Common myeloid progenitor, CD34-positive (primary cell): ENCODE results near the gene ZNF587B.
"Not testable (repeated sequence)": the region's sequence is repeated elsewhere in the genome, so short reads cannot be mapped to it uniquely, and the experiment has no call there.

Source experiments
- CTCF ChIA-PET: fragments of 350-600 bp; sonication (Branson Sonifier 250); formaldehyde crosslinking; loops from one replicate; lab custom pipeline; 2021; ENCODE audit warnings: antibody characterized with exemption; lab: Charles Lee
- POLR2A ChIA-PET: fragments of 350-600 bp; sonication (Branson Sonifier 250); formaldehyde crosslinking; loops from one replicate; lab custom pipeline; 2021; ENCODE audit warnings: antibody characterized with exemption; lab: Charles Lee
- DNase-seq, 3 donors: peaks; one replicate each; pipeline versions ENCODE4 v3.0.0 to v3.0.0-alpha.2; 2013
- H3K27ac ChIP-seq, 2 experiments: 1 replicate in 1 of 2; 2 replicates in 1 of 2; pipeline ENCODE4 v1.7.0; 2013; ENCODE audit warnings: inconsistent platforms in 2 of 2, low read length in 2 of 2, mild to moderate bottlenecking in 2 of 2, low read depth in 1 of 2, moderate library complexity in 1 of 2; ENCODE audit not compliant: severe bottlenecking in 2 of 2, insufficient read depth in 1 of 2, poor library complexity in 1 of 2
- H3K27me3 ChIP-seq, 5 experiments: replicated peaks in 2 of 5; 1 replicate in 3 of 5; 2 replicates in 2 of 5; pipeline versions ENCODE4 v1.6.1 to v1.7.0; 2013; ENCODE audit warnings: low read length in 4 of 5, mild to moderate bottlenecking in 2 of 5, moderate library complexity in 2 of 5, inconsistent platforms in 1 of 5; ENCODE audit not compliant: insufficient read depth in 5 of 5, control insufficient read depth in 4 of 5
- H3K36me3 ChIP-seq, 4 experiments: 1 replicate in 2 of 4; 2 replicates in 2 of 4; pipeline versions ENCODE4 v1.6.1 to v1.7.0; 2013; ENCODE audit warnings: low read length in 3 of 4, control low read depth in 1 of 4, mild to moderate bottlenecking in 1 of 4; ENCODE audit not compliant: control insufficient read depth in 4 of 4, insufficient read depth in 4 of 4
- H3K4me1 ChIP-seq, 4 experiments: 1 replicate in 3 of 4; 2 replicates in 1 of 4; pipeline versions ENCODE4 v1.6.1 to v1.7.1; 2013; ENCODE audit warnings: low read length in 3 of 4, mild to moderate bottlenecking in 3 of 4, control low read depth in 1 of 4, inconsistent platforms in 1 of 4, moderate library complexity in 1 of 4; ENCODE audit not compliant: control insufficient read depth in 4 of 4, insufficient read depth in 4 of 4; ENCODE audit errors: control extremely low read depth in 1 of 4
- H3K4me3 ChIP-seq, 7 experiments: 1 replicate in 4 of 7; 2 replicates in 3 of 7; pipeline versions ENCODE4 v1.5.1 to v1.7.0; 2013; ENCODE audit warnings: mild to moderate bottlenecking in 7 of 7, low read length in 6 of 7, moderate library complexity in 6 of 7, inconsistent platforms in 2 of 7, low read depth in 2 of 7, control low read depth in 1 of 7; ENCODE audit not compliant: insufficient read depth in 4 of 7, control insufficient read depth in 1 of 7; ENCODE audit errors: extremely low read depth in 1 of 7
- H3K9me3 ChIP-seq, 5 experiments: 1 replicate in 4 of 5; 2 replicates in 1 of 5; pipeline versions ENCODE4 v1.6.1 to v1.7.1; 2013; ENCODE audit warnings: low read length in 4 of 5, mild to moderate bottlenecking in 2 of 5, inconsistent platforms in 1 of 5, low read depth in 1 of 5, moderate library complexity in 1 of 5; ENCODE audit not compliant: control insufficient read depth in 4 of 5, insufficient read depth in 2 of 5; ENCODE audit errors: control extremely low read depth in 1 of 5
- WGBS: methylation state at CpG from one replicate; pipeline ENCODE4 v1.1.5; 2013; ENCODE audit not compliant: insufficient coverage; 5-methylcytosine and 5-hydroxymethylcytosine counted together

Gene ZNF587B

GRCh38 chr19:57800696-57801095 is 29.4 kb upstream of the ZNF587B start:
- 98% methylated on average over 4 of the region's 5 CpGs for WGBS
- Histone ChIP-seq H3K4me1 (peaks cover 11 to 28% (median 17%) of the 10 kb centered on the region in 4 experiments), H3K27ac (no peak overlapping the region), H3K36me3 (peaks cover 5 to 16% (median 8%) of the 10 kb centered on the region in 4 experiments), H3K4me3 (no peak overlapping the region), H3K27me3 (no peaks in the 10 kb centered on the region), H3K9me3 (no peaks in the 10 kb centered on the region)
- no peak for DNase-seq
- ChIA-PET CTCF (interaction anchor here (0.8 to 1.8 kb wide), 5 partner anchors 11 to 21 kb away, joined by 3 to 5 read pairs (median 4); partner anchors contain the start of gene ZNF552), POLR2A (no interaction called here)

GRCh38 chr19:57802269-57802668 is 27.8 kb upstream of the ZNF587B start:
- H3K4me1 ChIP-seq: peaks cover 11 to 28% (median 17%) of the 10 kb centered on the region in 4 experiments
- ChIA-PET POLR2A (no interaction called here), CTCF (no interaction called here)
- H3K9me3 ChIP-seq: no peaks in the 10 kb centered on the region
- no peak overlapping the region for H3K27ac ChIP-seq
- H3K36me3 ChIP-seq: peaks cover 0 to 12% (median 0%) of the 10 kb centered on the region in 4 experiments
- H3K4me3 ChIP-seq: no peak overlapping the region
- H3K27me3 ChIP-seq: no peaks in the 10 kb centered on the region
- DNase-seq: no peak
- 91% methylated on average over 4 of the region's 4 CpGs for WGBS

GRCh38 chr19:57803265-57803593 is 26.9 kb upstream of the ZNF587B start:
- DNase-seq: no peak
- POLR2A ChIA-PET: no interaction called here
- Histone ChIP-seq H3K9me3 (no peaks in the 10 kb centered on the region), H3K4me3 (peak overlapping the region in 6 of 7 experiments; percentile 47 to 85 (median 68)), H3K27ac (no peak overlapping the region), H3K27me3 (no peaks in the 10 kb centered on the region), H3K4me1 (peaks cover 11 to 28% (median 17%) of the 10 kb centered on the region in 4 experiments), H3K36me3 (peaks cover 4 to 20% (median 7%) of the 10 kb centered on the region in 4 experiments)
- WGBS: 11% methylated on average over 5 of the region's 6 CpGs
- CTCF ChIA-PET: interaction anchor here (0.9 kb wide), 1 partner anchor 16 kb away, joined by 3 read pairs; no protein-coding TSS in a partner anchor

- peaks cover 11 to 27% (median 17%) of the 10 kb centered on the region in 4 experiments for H3K4me1 ChIP-seq
- POLR2A ChIA-PET: no interaction called here
- H3K27ac ChIP-seq: peak overlapping the region; percentile 61
- peaks cover 7 to 24% (median 10%) of the 10 kb centered on the region in 4 experiments for H3K36me3 ChIP-seq
- WGBS: 22% methylated on average over 12 of the region's 19 CpGs
- peak; percentile 25 to 76 (median 62) for DNase-seq
- H3K4me3 ChIP-seq: peak overlapping the region; percentile 26 to 85 (median 64)
- CTCF ChIA-PET: interaction anchor here (0.9 kb wide), 1 partner anchor 15 kb away, joined by 3 read pairs; no protein-coding TSS in a partner anchor
- H3K27me3 ChIP-seq: no peaks in the 10 kb centered on the region
- H3K9me3 ChIP-seq: no peaks in the 10 kb centered on the region
These were observed 26.3 kb upstream of the ZNF587B start for GRCh38 chr19:57803594-57804325.

- WGBS: 83% methylated on average over 1 of the region's 2 CpGs
- no peaks in the 10 kb centered on the region for H3K9me3 ChIP-seq
- H3K27me3 ChIP-seq: no peaks in the 10 kb centered on the region
- H3K4me3 ChIP-seq: no peak overlapping the region
- no peak for DNase-seq
- H3K36me3 ChIP-seq: peaks cover 10 to 29% (median 18%) of the 10 kb centered on the region in 4 experiments
- peaks cover 3 to 22% (median 16%) of the 10 kb centered on the region in 4 experiments for H3K4me1 ChIP-seq
- no peak overlapping the region for H3K27ac ChIP-seq
- CTCF ChIA-PET: interaction anchor here (0.9 kb wide), 1 partner anchor 27 kb away, joined by 3 read pairs; no protein-coding TSS in a partner anchor
- POLR2A ChIA-PET: no interaction called here
These were observed 22.6 kb upstream of the ZNF587B start for GRCh38 chr19:57807541-57807940.

GRCh38 chr19:57810410-57811295 is 19.4 kb upstream of the ZNF587B start:
- CTCF ChIA-PET, H3K4me3 ChIP-seq: not testable (repeated sequence)
- 99% methylated on average over 9 of the region's 17 CpGs for WGBS

More at GRCh38 chr19:57810410-57811295, 19.4 kb upstream of the ZNF587B start:
- H3K27me3 ChIP-seq, H3K27ac ChIP-seq, DNase-seq, H3K9me3 ChIP-seq, POLR2A ChIA-PET: not testable (repeated sequence)
- H3K36me3 ChIP-seq: peaks cover 11 to 31% (median 18%) of the 10 kb centered on the region in 4 experiments
- H3K4me1 ChIP-seq: peaks cover 0 to 22% (median 14%) of the 10 kb centered on the region in 4 experiments
